ENCODE measurements around the gene ABCB10.

DNA sequence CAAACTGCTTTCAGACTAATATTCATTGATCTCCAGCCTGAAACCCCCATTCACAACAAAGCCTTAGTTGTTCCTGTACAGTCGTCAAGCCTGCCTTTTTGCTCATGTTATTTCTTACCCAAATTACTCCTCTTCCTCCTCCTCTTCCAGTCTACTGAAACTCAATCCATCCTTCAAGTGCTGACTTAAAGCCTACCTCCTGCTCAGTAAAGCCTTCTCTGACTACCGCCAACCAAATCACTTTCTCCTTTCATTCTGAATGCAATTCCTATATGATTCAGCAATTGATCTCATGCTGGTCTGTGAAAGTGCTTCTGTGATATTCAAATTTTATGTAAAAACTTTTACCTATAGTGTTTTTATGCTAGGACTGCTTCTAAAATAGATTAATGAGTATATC lies 48.9 kb upstream of the ABCB10 start:
- TF ChIP-seq EZH2 (IDR thresholded peaks at IDR 0.05; ENCODE audit: low read depth, unreplicated experiment) = no peak
- TF ChIP-seq, protein P1, sequence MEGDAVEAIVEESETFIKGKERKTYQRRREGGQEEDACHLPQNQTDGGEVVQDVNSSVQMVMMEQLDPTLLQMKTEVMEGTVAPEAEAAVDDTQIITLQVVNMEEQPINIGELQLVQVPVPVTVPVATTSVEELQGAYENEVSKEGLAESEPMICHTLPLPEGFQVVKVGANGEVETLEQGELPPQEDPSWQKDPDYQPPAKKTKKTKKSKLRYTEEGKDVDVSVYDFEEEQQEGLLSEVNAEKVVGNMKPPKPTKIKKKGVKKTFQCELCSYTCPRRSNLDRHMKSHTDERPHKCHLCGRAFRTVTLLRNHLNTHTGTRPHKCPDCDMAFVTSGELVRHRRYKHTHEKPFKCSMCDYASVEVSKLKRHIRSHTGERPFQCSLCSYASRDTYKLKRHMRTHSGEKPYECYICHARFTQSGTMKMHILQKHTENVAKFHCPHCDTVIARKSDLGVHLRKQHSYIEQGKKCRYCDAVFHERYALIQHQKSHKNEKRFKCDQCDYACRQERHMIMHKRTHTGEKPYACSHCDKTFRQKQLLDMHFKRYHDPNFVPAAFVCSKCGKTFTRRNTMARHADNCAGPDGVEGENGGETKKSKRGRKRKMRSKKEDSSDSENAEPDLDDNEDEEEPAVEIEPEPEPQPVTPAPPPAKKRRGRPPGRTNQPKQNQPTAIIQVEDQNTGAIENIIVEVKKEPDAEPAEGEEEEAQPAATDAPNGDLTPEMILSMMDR (conservative IDR thresholded peaks at IDR 0.05; ENCODE audit: low read depth in 2 of 2) = no peak
- no peak for TF ChIP-seq POLR2AphosphoS5 (IDR thresholded peaks at IDR 0.05; ENCODE audit: low read depth)
- no peak for TF ChIP-seq EZH2phosphoT487 (IDR thresholded peaks at IDR 0.05; ENCODE audit: unreplicated experiment)
- TF ChIP-seq, protein P2, sequence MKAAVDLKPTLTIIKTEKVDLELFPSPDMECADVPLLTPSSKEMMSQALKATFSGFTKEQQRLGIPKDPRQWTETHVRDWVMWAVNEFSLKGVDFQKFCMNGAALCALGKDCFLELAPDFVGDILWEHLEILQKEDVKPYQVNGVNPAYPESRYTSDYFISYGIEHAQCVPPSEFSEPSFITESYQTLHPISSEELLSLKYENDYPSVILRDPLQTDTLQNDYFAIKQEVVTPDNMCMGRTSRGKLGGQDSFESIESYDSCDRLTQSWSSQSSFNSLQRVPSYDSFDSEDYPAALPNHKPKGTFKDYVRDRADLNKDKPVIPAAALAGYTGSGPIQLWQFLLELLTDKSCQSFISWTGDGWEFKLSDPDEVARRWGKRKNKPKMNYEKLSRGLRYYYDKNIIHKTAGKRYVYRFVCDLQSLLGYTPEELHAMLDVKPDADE (IDR thresholded peaks at IDR 0.05) = no peak
- TF ChIP-seq, protein P3, sequence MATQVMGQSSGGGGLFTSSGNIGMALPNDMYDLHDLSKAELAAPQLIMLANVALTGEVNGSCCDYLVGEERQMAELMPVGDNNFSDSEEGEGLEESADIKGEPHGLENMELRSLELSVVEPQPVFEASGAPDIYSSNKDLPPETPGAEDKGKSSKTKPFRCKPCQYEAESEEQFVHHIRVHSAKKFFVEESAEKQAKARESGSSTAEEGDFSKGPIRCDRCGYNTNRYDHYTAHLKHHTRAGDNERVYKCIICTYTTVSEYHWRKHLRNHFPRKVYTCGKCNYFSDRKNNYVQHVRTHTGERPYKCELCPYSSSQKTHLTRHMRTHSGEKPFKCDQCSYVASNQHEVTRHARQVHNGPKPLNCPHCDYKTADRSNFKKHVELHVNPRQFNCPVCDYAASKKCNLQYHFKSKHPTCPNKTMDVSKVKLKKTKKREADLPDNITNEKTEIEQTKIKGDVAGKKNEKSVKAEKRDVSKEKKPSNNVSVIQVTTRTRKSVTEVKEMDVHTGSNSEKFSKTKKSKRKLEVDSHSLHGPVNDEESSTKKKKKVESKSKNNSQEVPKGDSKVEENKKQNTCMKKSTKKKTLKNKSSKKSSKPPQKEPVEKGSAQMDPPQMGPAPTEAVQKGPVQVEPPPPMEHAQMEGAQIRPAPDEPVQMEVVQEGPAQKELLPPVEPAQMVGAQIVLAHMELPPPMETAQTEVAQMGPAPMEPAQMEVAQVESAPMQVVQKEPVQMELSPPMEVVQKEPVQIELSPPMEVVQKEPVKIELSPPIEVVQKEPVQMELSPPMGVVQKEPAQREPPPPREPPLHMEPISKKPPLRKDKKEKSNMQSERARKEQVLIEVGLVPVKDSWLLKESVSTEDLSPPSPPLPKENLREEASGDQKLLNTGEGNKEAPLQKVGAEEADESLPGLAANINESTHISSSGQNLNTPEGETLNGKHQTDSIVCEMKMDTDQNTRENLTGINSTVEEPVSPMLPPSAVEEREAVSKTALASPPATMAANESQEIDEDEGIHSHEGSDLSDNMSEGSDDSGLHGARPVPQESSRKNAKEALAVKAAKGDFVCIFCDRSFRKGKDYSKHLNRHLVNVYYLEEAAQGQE (IDR thresholded peaks at IDR 0.05; ENCODE audit: unreplicated experiment) = no peak
- no peak for TF ChIP-seq CREB1 (CRISPR knock-in tag; IDR thresholded peaks at IDR 0.05; ENCODE audit: low read depth)
- TF ChIP-seq JUNB (IDR thresholded peaks at IDR 0.05; ENCODE audit: unreplicated experiment) = no peak
- TF ChIP-seq ZNF114 (CRISPR knock-in tag; IDR thresholded peaks at IDR 0.05) = no peak
- no peak for TF ChIP-seq ZNF331 (CRISPR knock-in tag; IDR thresholded peaks at IDR 0.05; ENCODE audit: low read depth)
- TF ChIP-seq, protein P4, sequence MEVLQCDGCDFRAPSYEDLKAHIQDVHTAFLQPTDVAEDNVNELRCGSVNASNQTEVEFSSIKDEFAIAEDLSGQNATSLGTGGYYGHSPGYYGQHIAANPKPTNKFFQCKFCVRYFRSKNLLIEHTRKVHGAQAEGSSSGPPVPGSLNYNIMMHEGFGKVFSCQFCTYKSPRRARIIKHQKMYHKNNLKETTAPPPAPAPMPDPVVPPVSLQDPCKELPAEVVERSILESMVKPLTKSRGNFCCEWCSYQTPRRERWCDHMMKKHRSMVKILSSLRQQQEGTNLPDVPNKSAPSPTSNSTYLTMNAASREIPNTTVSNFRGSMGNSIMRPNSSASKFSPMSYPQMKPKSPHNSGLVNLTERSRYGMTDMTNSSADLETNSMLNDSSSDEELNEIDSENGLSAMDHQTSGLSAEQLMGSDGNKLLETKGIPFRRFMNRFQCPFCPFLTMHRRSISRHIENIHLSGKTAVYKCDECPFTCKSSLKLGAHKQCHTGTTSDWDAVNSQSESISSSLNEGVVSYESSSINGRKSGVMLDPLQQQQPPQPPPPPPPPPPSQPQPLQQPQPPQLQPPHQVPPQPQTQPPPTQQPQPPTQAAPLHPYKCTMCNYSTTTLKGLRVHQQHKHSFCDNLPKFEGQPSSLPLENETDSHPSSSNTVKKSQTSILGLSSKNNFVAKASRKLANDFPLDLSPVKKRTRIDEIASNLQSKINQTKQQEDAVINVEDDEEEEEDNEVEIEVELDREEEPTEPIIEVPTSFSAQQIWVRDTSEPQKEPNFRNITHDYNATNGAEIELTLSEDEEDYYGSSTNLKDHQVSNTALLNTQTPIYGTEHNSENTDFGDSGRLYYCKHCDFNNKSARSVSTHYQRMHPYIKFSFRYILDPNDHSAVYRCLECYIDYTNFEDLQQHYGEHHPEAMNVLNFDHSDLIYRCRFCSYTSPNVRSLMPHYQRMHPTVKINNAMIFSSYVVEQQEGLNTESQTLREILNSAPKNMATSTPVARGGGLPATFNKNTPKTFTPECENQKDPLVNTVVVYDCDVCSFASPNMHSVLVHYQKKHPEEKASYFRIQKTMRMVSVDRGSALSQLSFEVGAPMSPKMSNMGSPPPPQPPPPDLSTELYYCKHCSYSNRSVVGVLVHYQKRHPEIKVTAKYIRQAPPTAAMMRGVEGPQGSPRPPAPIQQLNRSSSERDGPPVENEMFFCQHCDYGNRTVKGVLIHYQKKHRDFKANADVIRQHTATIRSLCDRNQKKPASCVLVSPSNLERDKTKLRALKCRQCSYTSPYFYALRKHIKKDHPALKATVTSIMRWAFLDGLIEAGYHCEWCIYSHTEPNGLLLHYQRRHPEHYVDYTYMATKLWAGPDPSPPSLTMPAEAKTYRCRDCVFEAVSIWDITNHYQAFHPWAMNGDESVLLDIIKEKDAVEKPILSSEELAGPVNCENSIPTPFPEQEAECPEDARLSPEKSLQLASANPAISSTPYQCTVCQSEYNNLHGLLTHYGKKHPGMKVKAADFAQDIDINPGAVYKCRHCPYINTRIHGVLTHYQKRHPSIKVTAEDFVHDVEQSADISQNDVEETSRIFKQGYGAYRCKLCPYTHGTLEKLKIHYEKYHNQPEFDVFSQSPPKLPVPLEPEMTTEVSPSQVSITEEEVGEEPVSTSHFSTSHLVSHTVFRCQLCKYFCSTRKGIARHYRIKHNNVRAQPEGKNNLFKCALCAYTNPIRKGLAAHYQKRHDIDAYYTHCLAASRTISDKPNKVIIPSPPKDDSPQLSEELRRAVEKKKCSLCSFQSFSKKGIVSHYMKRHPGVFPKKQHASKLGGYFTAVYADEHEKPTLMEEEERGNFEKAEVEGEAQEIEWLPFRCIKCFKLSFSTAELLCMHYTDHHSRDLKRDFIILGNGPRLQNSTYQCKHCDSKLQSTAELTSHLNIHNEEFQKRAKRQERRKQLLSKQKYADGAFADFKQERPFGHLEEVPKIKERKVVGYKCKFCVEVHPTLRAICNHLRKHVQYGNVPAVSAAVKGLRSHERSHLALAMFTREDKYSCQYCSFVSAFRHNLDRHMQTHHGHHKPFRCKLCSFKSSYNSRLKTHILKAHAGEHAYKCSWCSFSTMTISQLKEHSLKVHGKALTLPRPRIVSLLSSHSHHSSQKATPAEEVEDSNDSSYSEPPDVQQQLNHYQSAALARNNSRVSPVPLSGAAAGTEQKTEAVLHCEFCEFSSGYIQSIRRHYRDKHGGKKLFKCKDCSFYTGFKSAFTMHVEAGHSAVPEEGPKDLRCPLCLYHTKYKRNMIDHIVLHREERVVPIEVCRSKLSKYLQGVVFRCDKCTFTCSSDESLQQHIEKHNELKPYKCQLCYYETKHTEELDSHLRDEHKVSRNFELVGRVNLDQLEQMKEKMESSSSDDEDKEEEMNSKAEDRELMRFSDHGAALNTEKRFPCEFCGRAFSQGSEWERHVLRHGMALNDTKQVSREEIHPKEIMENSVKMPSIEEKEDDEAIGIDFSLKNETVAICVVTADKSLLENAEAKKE (CRISPR knock-in tag; IDR thresholded peaks at IDR 0.05) = no peak
- no peak for TF ChIP-seq STAT1 (IDR thresholded peaks at IDR 0.05; ENCODE audit: unreplicated experiment)

Measured in GM23338 (cell line).